Stimulated activated naive CD8-positive, alpha-beta T cell treated with anti-CD3 and anti-CD28 coated beads, Interleukin-15, Interleukin-2, amounts not matched to agents 100 ng/mL and 50 ng/mL, for 24 hours (primary cell): Measurements from ENCODE around the gene CTNND2.

Source experiments
- H3K27ac Mint-ChIP-seq: one replicate; pipeline ENCODE4 v1.8.0; 2021; ENCODE audit warnings: mild to moderate bottlenecking, mixed read lengths
- H3K27me3 Mint-ChIP-seq: one replicate; pipeline ENCODE4 v1.8.0; 2021; ENCODE audit warnings: mixed read lengths
- H3K36me3 Mint-ChIP-seq: one replicate; pipeline ENCODE4 v1.8.0; 2021; ENCODE audit warnings: low read depth, mixed read lengths
- H3K4me1 Mint-ChIP-seq: one replicate; pipeline ENCODE4 v1.8.0; 2021; ENCODE audit warnings: low read depth, mixed read lengths
- H3K4me3 Mint-ChIP-seq: one replicate; pipeline ENCODE4 v1.8.0; 2021; ENCODE audit warnings: mild to moderate bottlenecking, mixed read lengths
- H3K9me3 Mint-ChIP-seq: one replicate; pipeline ENCODE4 v1.8.0; 2021; ENCODE audit warnings: mixed read lengths

Gene CTNND2

DNA sequence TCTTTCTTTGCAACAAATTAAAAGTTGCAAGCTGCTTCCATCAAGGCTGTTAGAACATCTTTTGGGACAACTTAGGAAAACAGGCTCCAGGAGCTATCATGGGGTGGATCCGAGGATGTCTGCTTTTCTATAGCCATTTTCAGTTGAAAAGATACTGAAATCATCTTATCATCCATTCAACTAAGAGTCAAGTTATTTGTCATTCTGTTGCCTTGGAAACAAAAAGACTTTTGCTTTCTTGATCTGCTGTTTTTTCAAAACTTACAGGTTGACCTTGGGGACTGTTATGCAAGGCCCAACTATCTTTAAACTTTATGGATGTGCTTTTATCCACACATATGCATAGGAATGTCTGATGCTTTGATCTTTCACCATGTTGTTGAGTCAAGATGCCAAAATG, 597.9 kb downstream of the CTNND2 start:
- no peak overlapping the region for H3K27ac Mint-ChIP-seq
- no peaks in the 10 kb centered on the region for H3K9me3 Mint-ChIP-seq
- H3K36me3 Mint-ChIP-seq = no peaks in the 10 kb centered on the region
- H3K27me3 Mint-ChIP-seq = no peaks in the 10 kb centered on the region
- H3K4me1 Mint-ChIP-seq = no peaks in the 10 kb centered on the region
- no peak overlapping the region for H3K4me3 Mint-ChIP-seq

DNA sequence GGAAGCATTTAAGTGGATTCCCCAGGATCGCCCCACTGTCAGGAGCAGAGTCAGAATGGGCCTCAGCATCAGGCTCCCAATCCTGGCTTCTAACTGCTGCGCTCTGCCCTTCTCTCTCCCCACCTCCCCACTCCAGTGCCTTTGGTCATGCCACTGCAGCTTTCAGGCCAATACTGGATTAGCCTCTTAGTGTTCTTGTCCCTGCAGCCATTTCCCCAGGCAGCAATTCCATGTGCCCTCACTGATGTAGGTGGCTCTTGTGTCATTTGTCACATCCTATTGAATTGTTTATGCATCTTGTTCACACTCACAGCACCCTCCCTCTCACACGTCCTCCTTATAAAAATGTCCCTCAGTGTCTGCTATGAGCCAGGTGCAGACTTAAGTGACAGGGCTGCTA, 599.0 kb downstream of the CTNND2 start:
- H3K36me3 Mint-ChIP-seq = no peaks in the 10 kb centered on the region
- H3K9me3 Mint-ChIP-seq = no peaks in the 10 kb centered on the region
- H3K4me1 Mint-ChIP-seq = no peaks in the 10 kb centered on the region
- H3K4me3 Mint-ChIP-seq = no peak overlapping the region
- no peak overlapping the region for H3K27ac Mint-ChIP-seq
- H3K27me3 Mint-ChIP-seq = no peaks in the 10 kb centered on the region

- no peaks in the 10 kb centered on the region for H3K27me3 Mint-ChIP-seq
- no peak overlapping the region for H3K4me3 Mint-ChIP-seq
- H3K4me1 Mint-ChIP-seq = no peaks in the 10 kb centered on the region
- no peaks in the 10 kb centered on the region for H3K9me3 Mint-ChIP-seq
- no peak overlapping the region for H3K27ac Mint-ChIP-seq
- no peaks in the 10 kb centered on the region for H3K36me3 Mint-ChIP-seq
Observed at GRCh38 chr5:11304641-11305040, 599.6 kb downstream of the CTNND2 start.

- Mint-ChIP-seq H3K36me3 (no peaks in the 10 kb centered on the region), H3K4me1 (no peaks in the 10 kb centered on the region), H3K27me3 (no peaks in the 10 kb centered on the region), H3K9me3 (no peaks in the 10 kb centered on the region), H3K27ac (no peak overlapping the region), H3K4me3 (no peak overlapping the region)
Observed at GRCh38 chr5:11302663-11303062, 601.6 kb downstream of the CTNND2 start.

DNA sequence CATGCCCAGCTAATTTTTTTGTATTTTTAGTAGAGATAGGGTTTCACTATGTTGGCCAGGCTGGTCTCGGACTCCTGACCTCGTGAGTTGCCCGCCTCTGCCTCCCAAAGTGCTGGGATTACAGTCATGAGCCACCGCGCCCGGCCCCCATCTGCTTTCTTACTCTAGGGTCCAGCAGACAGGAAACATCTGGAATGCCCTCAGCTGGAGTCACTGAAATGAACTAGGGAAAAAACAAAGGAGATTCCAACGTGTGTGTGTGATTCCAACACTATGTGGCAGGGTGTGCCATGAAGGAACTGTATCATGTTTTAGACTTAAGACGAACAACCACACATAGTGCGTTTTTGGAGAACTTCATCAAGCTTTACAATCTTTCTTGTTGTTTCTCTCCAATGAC, 603.1 kb downstream of the CTNND2 start:
- Mint-ChIP-seq H3K27ac (no peak overlapping the region), H3K27me3 (no peaks in the 10 kb centered on the region), H3K9me3 (no peaks in the 10 kb centered on the region), H3K4me3 (no peak overlapping the region), H3K36me3 (no peaks in the 10 kb centered on the region), H3K4me1 (no peaks in the 10 kb centered on the region)

GRCh38 chr5:11300736-11301135, 603.5 kb downstream of the CTNND2 start:
- H3K9me3 Mint-ChIP-seq = no peaks in the 10 kb centered on the region
- H3K27me3 Mint-ChIP-seq = no peaks in the 10 kb centered on the region
- no peak overlapping the region for H3K4me3 Mint-ChIP-seq
- H3K27ac Mint-ChIP-seq = no peak overlapping the region
- no peaks in the 10 kb centered on the region for H3K4me1 Mint-ChIP-seq
- no peaks in the 10 kb centered on the region for H3K36me3 Mint-ChIP-seq

- no peak overlapping the region for H3K27ac Mint-ChIP-seq
- H3K9me3 Mint-ChIP-seq = no peaks in the 10 kb centered on the region
- H3K4me3 Mint-ChIP-seq = no peak overlapping the region
- no peaks in the 10 kb centered on the region for H3K4me1 Mint-ChIP-seq
- no peaks in the 10 kb centered on the region for H3K36me3 Mint-ChIP-seq
- H3K27me3 Mint-ChIP-seq = no peaks in the 10 kb centered on the region
Observed at GRCh38 chr5:11298877-11299276, 605.4 kb downstream of the CTNND2 start.

DNA sequence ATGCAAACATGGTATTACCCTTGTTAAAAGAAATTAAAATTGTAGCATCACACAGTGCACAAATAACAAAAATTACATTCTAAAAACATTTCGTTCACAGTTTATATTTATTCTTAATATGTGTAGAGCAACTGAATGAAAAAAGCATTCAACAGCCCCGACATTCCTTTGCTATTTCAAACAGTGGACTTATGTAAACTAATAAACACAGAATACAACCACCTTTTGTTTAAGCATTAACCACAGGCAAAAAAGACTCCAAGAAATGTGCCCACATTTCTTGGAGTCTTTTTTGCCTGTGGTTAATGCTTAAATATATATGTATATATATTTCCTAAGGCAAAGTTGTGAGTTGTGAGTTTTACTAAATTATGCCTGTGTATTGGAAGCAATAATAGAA, 610.7 kb downstream of the CTNND2 start:
- Mint-ChIP-seq H3K4me1 (no peaks in the 10 kb centered on the region), H3K36me3 (no peaks in the 10 kb centered on the region)

GRCh38 chr5:11292648-11293356, 611.4 kb downstream of the CTNND2 start:
- Mint-ChIP-seq H3K27ac (no peak overlapping the region), H3K4me1 (no peaks in the 10 kb centered on the region), H3K4me3 (no peak overlapping the region), H3K27me3 (no peaks in the 10 kb centered on the region), H3K9me3 (no peaks in the 10 kb centered on the region), H3K36me3 (no peaks in the 10 kb centered on the region)

More for the DNA sequence above, 610.7 kb downstream of the CTNND2 start:
- Mint-ChIP-seq H3K27me3 (no peaks in the 10 kb centered on the region), H3K9me3 (no peaks in the 10 kb centered on the region), H3K27ac (no peak overlapping the region), H3K4me3 (no peak overlapping the region)

- no peaks in the 10 kb centered on the region for H3K4me1 Mint-ChIP-seq
- H3K27ac Mint-ChIP-seq = no peak overlapping the region
- no peaks in the 10 kb centered on the region for H3K36me3 Mint-ChIP-seq
- no peaks in the 10 kb centered on the region for H3K27me3 Mint-ChIP-seq
- H3K9me3 Mint-ChIP-seq = no peaks in the 10 kb centered on the region
- H3K4me3 Mint-ChIP-seq = no peak overlapping the region
Observed at GRCh38 chr5:11289733-11290132, 614.5 kb downstream of the CTNND2 start.

DNA sequence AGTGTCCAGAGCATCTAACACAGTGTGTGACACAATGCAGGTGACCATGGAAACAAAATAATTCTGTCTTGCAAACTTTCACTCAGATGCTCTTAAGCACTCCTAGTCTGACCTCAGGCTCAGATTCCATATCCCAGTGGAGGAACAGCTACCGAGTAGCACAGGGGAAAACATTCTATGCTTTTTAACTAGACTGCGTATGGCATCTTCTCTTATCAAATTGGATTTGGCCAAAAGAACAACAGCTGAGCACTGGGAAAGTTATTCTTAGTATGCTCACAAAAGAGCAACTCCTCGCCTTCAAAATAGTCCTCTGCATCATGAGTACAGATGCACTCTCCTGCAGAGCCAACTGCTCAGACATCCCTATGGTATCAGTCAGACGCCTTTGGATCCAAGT, 615.0 kb downstream of the CTNND2 start:
- H3K4me3 Mint-ChIP-seq = no peak overlapping the region
- no peaks in the 10 kb centered on the region for H3K9me3 Mint-ChIP-seq
- no peaks in the 10 kb centered on the region for H3K4me1 Mint-ChIP-seq
- no peaks in the 10 kb centered on the region for H3K36me3 Mint-ChIP-seq
- H3K27ac Mint-ChIP-seq = no peak overlapping the region
- H3K27me3 Mint-ChIP-seq = peaks cover 3% of the 10 kb centered on the region

GRCh38 chr5:11281842-11282241, 622.4 kb downstream of the CTNND2 start:
- Mint-ChIP-seq H3K27me3 (peaks cover 7% of the 10 kb centered on the region), H3K4me3 (no peak overlapping the region), H3K9me3 (peaks cover 4% of the 10 kb centered on the region), H3K4me1 (no peaks in the 10 kb centered on the region), H3K27ac (no peak overlapping the region), H3K36me3 (no peaks in the 10 kb centered on the region)

GRCh38 chr5:11277323-11277722, 626.9 kb downstream of the CTNND2 start:
- no peaks in the 10 kb centered on the region for H3K36me3 Mint-ChIP-seq
- peaks cover 5% of the 10 kb centered on the region for H3K27me3 Mint-ChIP-seq
- H3K4me1 Mint-ChIP-seq = no peaks in the 10 kb centered on the region
- H3K27ac Mint-ChIP-seq = no peak overlapping the region
- H3K9me3 Mint-ChIP-seq = peaks cover 4% of the 10 kb centered on the region
- H3K4me3 Mint-ChIP-seq = no peak overlapping the region

- Mint-ChIP-seq H3K36me3 (no peaks in the 10 kb centered on the region), H3K27ac (no peak overlapping the region), H3K27me3 (peaks cover 8% of the 10 kb centered on the region)
Observed at GRCh38 chr5:11273180-11273903, 630.9 kb downstream of the CTNND2 start.

DNA sequence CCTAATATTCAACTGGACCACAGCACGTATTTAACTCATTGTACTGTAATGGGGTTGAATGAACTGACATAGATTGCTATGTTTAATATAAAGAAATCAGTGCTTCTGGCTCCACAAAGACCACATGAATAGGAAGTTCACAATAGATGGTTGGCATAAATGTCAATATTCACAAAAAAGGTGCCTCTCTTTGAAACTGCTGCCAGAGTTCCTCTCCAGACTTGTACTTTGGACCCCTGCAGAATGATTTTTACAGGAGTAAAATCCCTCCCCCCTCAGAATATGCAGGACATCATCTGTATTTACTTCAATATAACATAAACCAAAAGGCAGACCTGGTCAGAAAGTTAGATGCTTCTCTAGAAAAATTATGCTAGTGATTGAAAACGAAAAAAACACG, 634.7 kb downstream of the CTNND2 start:
- no peaks in the 10 kb centered on the region for H3K36me3 Mint-ChIP-seq
- H3K27me3 Mint-ChIP-seq = peaks cover 12% of the 10 kb centered on the region
- H3K4me3 Mint-ChIP-seq = no peak overlapping the region
- no peaks in the 10 kb centered on the region for H3K9me3 Mint-ChIP-seq
- no peaks in the 10 kb centered on the region for H3K4me1 Mint-ChIP-seq
- no peak overlapping the region for H3K27ac Mint-ChIP-seq

More at GRCh38 chr5:11273180-11273903, 630.9 kb downstream of the CTNND2 start:
- H3K4me3 Mint-ChIP-seq = no peak overlapping the region
- no peaks in the 10 kb centered on the region for H3K9me3 Mint-ChIP-seq
- no peaks in the 10 kb centered on the region for H3K4me1 Mint-ChIP-seq

DNA sequence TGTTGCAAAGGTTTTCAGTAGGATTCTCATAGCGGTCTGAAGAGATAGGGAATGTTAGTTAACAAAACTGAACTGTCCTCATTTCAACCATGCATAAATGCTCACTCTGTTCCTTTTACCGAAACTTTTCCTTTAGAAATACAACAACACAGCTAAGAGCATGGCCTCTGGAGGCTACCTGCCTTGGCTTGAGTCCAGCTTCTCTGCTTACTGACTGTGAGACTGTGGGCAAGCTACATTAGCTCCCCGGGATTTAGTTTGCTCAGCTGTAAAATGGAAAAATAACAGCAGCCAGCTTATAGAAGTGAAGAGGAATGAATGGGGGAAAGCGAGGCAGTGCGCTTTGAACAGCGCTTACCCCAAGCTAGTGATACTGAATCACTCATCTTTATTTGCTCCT, 635.4 kb downstream of the CTNND2 start:
- Mint-ChIP-seq H3K9me3 (no peaks in the 10 kb centered on the region), H3K27me3 (peaks cover 10% of the 10 kb centered on the region), H3K27ac (no peak overlapping the region), H3K4me1 (no peaks in the 10 kb centered on the region), H3K36me3 (no peaks in the 10 kb centered on the region), H3K4me3 (no peak overlapping the region)
